Fibroblast of lung (primary cell): ENCODE results near the gene NFATC3. TPM values are rescaled to one million over a fixed set of nuclear protein-coding genes. Genes with fewer than 3 reads are reported as not detected.

ENCODE experiments used
- DNase-seq, 2 donors: peaks; one replicate each; pipeline versions ENCODE4 v3.0.0 to v3.0.0-alpha.2; 2010; ENCODE audit warnings: low read depth in 2 of 2
- H2AFZ ChIP-seq: 2 replicates; pipeline ENCODE4 v1.5.1; 2012; ENCODE audit warnings: low read length, control low read depth, inconsistent platforms
- H3K27ac ChIP-seq: 2 replicates; pipeline ENCODE4 v1.5.1; 2011; ENCODE audit warnings: low read length, control low read depth; ENCODE audit not compliant: insufficient read depth
- H3K27me3 ChIP-seq: 2 replicates; pipeline ENCODE4 v1.5.1; 2011; ENCODE audit warnings: mild to moderate bottlenecking, low read length; ENCODE audit not compliant: control insufficient read depth, insufficient read depth
- H3K36me3 ChIP-seq: 2 replicates; pipeline ENCODE4 v1.5.1; 2011; ENCODE audit warnings: low read length; ENCODE audit not compliant: control insufficient read depth, insufficient read depth
- H3K4me1 ChIP-seq: 2 replicates; pipeline ENCODE4 v1.5.1; 2011; ENCODE audit warnings: low read length; ENCODE audit not compliant: control insufficient read depth, insufficient read depth; ENCODE audit errors: extremely low read depth
- H3K4me2 ChIP-seq: 2 replicates; pipeline ENCODE4 v1.5.1; 2011; ENCODE audit warnings: low read length, control low read depth; ENCODE audit not compliant: insufficient read depth; ENCODE audit errors: extremely low read depth
- H3K4me3 ChIP-seq, 4 experiments: fragments of 200-600 bp in 1 of 4; sonication (generic) in 1 of 4; replicated peaks in 1 of 4; 2 replicates each; pipeline ENCODE4 v1.5.1; 2011 to 2016; ENCODE audit warnings: low read length in 4 of 4, low read depth in 3 of 4, mild to moderate bottlenecking in 3 of 4, control low read depth in 2 of 4, inconsistent platforms in 1 of 4, mixed read lengths in 1 of 4; ENCODE audit not compliant: insufficient read depth in 1 of 4; ENCODE audit errors: control extremely low read depth in 1 of 4
- H3K79me2 ChIP-seq: 2 replicates; pipeline ENCODE4 v1.5.1; 2012; ENCODE audit warnings: mild to moderate bottlenecking, low read length, inconsistent platforms; ENCODE audit not compliant: control insufficient read depth, insufficient read depth
- H3K9ac ChIP-seq: 2 replicates; pipeline ENCODE4 v1.5.1; 2011; ENCODE audit warnings: mild to moderate bottlenecking, low read length, control low read depth; ENCODE audit not compliant: insufficient read depth
- H3K9me3 ChIP-seq: 2 replicates; pipeline ENCODE4 v1.5.1; 2012; ENCODE audit warnings: low read depth, low read length; ENCODE audit not compliant: control insufficient read depth, insufficient read depth
- H4K20me1 ChIP-seq: 2 replicates; pipeline ENCODE4 v1.5.1; 2011; ENCODE audit warnings: low read length; ENCODE audit not compliant: control insufficient read depth, insufficient read depth; ENCODE audit errors: extremely low read depth
- CTCF ChIP-seq, 2 donors: IDR thresholded peaks in 1 of 2; conservative IDR thresholded peaks in 1 of 2; 1 replicate in 1 of 2; 2 replicates in 1 of 2; pipeline ENCODE4 v1.5.1; 2011 to 2012; ENCODE audit warnings: low read length in 2 of 2, control low read depth in 1 of 2, inconsistent platforms in 1 of 2, low read depth in 1 of 2, mild to moderate bottlenecking in 1 of 2
- EZH2 ChIP-seq: IDR thresholded peaks from 2 replicates; pipeline ENCODE4 v1.5.1; 2012; ENCODE audit warnings: low read length, control low read depth, mild to moderate bottlenecking; ENCODE audit errors: missing control alignments
- polyA plus RNA-seq, 2 donors: library from polyadenylated mRNA; depleted of rRNA in 1 of 2; stranded (reverse) in 1 of 2; unstranded in 1 of 2; fragments of >200 nt; gene quantifications; 2 replicates each; pipeline ENCODE4 v1.2.1, GENCODE V29; 2011 to 2012; ENCODE audit warnings: missing spikeins in 1 of 2
- total RNA-seq: library from RNA; depleted of rRNA; stranded (reverse); fragments of >200 nt; gene quantifications from 2 replicates; pipeline ENCODE4 v1.2.1, GENCODE V29; 2014

Gene NFATC3
- total and polyA plus RNA-seq, 2 donors (not counting 1 experiment from before 2014, with no cell fraction given) = 9.6 to 10.6 TPM

GRCh38 chr16:68079626-68080344 is 5.4 kb upstream of the NFATC3 start:
- Histone ChIP-seq H3K4me2 (peak overlapping the region; percentile 18), H2AFZ (peak overlapping the region; percentile 20), H3K27me3 (no peaks in the 10 kb centered on the region), H4K20me1 (no peaks in the 10 kb centered on the region), H3K9me3 (no peaks in the 10 kb centered on the region), H3K4me1 (peaks cover 17% of the 10 kb centered on the region), H3K36me3 (peaks cover 8% of the 10 kb centered on the region), H3K27ac (no peak overlapping the region), H3K4me3 (no peak overlapping the region), H3K9ac (no peak overlapping the region), H3K79me2 (no peaks in the 10 kb centered on the region)
- DNase-seq = peak in 1 of 2 donors; percentile 14
- TF ChIP-seq CTCF (conservative IDR thresholded peaks at IDR 0.05 in 1 of 2, IDR thresholded peaks at IDR 0.05 in 1 of 2; ENCODE audit: low read depth in 1 of 2, low read length in 2 of 2) (no peak), EZH2 (no peak)

- no peak for TF ChIP-seq CTCF (conservative IDR thresholded peaks at IDR 0.05 in 1 of 2, IDR thresholded peaks at IDR 0.05 in 1 of 2; ENCODE audit: low read depth in 1 of 2, low read length in 2 of 2)
- TF ChIP-seq EZH2 = no peak
- no peak for DNase-seq
- peaks cover 13% of the 10 kb centered on the region for H3K79me2 ChIP-seq
Measured at GRCh38 chr16:68081861-68082628, 3.1 kb upstream of the NFATC3 start.

GRCh38 chr16:68082629-68083238 is 2.4 kb upstream of the NFATC3 start:
- H3K4me2 ChIP-seq = no peak overlapping the region
- DNase-seq = no peak
- no peaks in the 10 kb centered on the region for H3K27me3 ChIP-seq
- no peak overlapping the region for H2AFZ ChIP-seq
- peaks cover 17% of the 10 kb centered on the region for H3K4me1 ChIP-seq
- H4K20me1 ChIP-seq = peaks cover 1% of the 10 kb centered on the region
- no peaks in the 10 kb centered on the region for H3K36me3 ChIP-seq
- no peak overlapping the region for H3K9ac ChIP-seq
- H3K9me3 ChIP-seq = no peaks in the 10 kb centered on the region
- no peak overlapping the region for H3K4me3 ChIP-seq
- no peak for TF ChIP-seq EZH2
- TF ChIP-seq CTCF (conservative IDR thresholded peaks at IDR 0.05 in 1 of 2, IDR thresholded peaks at IDR 0.05 in 1 of 2; ENCODE audit: low read depth in 1 of 2, low read length in 2 of 2) = no peak
- H3K27ac ChIP-seq = no peak overlapping the region
- H3K79me2 ChIP-seq = peaks cover 19% of the 10 kb centered on the region

More at GRCh38 chr16:68081861-68082628, 3.1 kb upstream of the NFATC3 start:
- H3K9me3 ChIP-seq = no peaks in the 10 kb centered on the region
- no peak overlapping the region for H3K4me2 ChIP-seq
- H3K4me1 ChIP-seq = peaks cover 17% of the 10 kb centered on the region
- H4K20me1 ChIP-seq = peaks cover 1% of the 10 kb centered on the region
- H3K36me3 ChIP-seq = no peaks in the 10 kb centered on the region
- H3K4me3 ChIP-seq = no peak overlapping the region
- H2AFZ ChIP-seq = no peak overlapping the region
- H3K27ac ChIP-seq = no peak overlapping the region
- H3K9ac ChIP-seq = no peak overlapping the region
- no peaks in the 10 kb centered on the region for H3K27me3 ChIP-seq
